HG03060 (cell line): ENCODE results near the gene PSME2.

Source experiments
- ATAC-seq: cut with Tn5 transposase; IDR thresholded peaks from one replicate; pipeline ENCODE4 v1.9.1; 2021; ENCODE audit warnings: low read depth, moderate number of reproducible peaks; ENCODE audit not compliant: unreplicated experiment

Gene PSME2

DNA sequence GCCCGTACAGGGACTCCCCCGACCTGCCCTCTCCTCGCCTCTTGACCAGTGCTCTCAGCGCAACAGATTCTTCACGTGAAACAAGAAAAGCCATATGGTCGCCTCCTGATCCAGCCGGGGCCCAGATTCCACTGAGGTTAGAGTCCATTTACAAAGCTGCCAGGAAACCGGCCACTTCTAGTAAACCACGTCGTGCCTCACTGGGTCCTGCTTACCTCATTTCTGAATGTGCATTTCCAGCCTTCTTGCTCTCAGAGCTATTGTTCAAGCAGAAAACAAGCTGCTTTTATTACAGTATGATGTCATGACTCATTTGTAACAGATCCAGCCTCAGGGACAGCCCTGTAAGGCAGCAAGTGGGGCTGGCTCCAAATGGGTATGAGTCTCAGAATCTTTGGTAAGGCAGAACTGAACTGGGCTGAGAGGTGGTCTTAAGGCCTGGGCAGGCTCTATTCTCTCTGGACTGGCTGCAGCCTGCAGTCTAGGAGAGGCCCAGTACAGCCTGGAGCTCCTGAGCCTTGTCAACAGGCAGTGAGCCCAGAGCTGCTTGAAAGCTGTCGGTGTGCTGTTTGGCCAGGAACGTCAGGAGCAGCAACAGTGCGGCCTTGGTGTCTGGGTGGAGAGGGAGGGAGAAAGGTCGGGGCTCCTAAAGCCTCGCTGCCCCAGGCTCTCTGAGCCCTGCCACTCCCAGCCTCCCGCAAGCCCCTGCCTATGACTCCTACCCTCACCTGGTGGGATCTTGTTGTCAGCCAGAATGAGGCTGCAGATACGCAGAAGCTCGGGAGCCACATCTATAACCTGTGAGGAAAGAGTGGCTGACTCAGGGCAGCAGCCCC, 33.8 kb upstream of the PSME2 start:
- ATAC-seq: no peak

DNA sequence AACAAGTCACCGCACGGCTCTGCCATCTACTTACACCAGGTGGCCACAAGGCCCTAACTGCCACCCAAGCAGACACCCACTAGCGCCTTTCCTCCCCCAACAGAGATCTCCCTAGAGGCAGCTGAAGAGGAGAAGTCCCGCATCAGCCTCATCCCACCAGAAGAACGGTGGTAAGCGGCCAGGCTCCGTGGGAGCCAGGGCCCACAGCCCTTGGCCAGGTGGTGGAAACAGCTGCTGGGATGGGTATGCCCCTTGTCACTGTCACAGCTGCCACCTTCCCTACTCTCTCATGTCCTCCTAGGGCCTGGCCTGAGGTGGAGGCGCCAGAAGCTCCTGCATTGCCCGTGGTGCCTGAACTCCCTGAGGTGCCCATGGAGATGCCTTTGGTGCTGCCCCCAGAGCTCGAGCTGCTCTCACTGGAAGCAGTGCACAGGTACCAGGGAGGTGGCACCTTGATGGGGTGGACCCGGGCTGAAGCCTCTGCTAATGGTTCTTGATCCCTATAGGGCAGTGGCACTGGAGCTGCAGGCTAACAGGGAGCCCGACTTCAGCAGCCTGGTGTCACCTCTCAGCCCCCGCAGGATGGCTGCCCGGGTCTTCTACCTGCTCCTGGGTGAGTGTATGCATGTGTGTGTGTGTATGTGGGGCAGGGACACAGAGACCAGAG, 33.0 kb upstream of the PSME2 start:
- no peak for ATAC-seq

DNA sequence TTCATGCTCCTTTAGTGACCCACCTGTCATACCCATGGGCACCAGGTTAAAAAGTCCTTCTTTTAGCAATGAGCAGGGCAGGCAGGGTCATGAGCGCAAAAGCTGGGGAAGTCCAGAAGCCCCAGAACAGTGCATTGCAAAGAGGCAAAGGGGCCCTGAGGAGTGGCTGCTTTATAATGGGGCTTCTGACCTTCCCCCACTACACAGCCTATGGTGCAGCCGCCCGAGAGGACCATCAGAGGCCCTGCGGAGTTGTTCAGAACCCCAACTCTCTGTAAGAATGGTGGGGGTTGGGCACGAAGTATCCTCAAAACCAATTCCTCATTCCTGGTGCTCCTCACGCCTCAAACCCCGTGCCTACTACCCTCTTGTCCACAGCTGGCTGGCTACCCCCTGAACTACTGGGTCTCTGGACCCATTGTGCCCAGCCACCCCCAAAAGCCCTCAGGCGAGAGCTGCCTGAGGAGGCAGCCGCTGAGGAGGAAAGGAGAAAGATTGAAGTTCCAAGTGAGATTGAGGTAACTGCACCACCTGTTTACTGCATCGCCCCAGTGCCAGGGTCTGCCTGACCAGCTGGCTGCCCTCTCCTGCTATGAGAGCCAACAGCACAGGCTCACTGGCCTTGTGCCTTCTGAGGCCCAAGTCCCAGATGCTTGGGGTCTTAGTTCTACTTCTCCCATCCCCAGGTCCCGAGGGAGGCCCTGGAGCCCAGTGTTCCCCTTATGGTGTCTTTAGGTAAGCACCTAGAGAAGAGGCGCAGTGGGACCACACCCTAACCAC, 32.2 kb upstream of the PSME2 start:
- ATAC-seq: no peak

- no peak for ATAC-seq
Observed at GRCh38 chr14:24177891-24178290, 31.5 kb upstream of the PSME2 start.

DNA sequence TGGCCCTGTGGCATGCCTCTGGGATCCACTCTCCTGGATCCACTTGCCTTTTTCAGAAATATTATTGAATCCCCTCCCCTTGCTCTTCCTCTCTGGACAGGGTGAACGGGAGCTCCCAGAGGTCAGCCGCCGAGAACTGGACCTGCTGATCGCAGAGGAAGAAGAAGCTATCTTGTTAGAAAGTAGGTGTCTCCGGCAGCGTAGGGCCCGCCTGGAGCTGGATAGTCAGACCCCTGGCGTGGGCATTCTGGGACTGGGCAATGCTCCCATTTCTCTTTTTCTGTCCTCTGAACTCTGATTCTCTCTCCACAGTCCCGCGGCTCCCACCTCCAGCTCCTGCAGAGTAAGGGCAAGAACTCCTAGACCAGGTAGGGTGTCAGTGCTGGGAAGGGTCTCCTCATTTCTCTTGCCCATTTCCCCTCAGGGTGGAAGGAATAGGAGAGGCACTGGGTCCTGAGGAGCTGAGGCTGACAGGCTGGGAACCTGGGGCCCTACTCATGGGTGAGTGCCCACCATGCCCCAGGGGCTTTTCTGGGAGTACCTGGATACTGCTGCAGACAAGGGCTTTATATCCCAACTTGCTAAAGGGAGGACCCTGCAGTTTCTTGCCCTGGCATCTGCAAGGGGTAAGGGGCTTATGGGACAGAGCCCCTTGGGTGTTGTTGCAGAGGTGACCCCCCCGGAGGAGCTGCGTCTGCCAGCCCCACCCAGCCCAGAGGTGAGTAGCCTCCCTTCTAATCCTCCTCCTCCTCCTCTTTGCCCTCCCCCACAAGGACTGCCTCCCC, 30.8 kb upstream of the PSME2 start:
- ATAC-seq: no peak

GRCh38 chr14:24176599-24176998, 30.2 kb upstream of the PSME2 start:
- no peak for ATAC-seq

DNA sequence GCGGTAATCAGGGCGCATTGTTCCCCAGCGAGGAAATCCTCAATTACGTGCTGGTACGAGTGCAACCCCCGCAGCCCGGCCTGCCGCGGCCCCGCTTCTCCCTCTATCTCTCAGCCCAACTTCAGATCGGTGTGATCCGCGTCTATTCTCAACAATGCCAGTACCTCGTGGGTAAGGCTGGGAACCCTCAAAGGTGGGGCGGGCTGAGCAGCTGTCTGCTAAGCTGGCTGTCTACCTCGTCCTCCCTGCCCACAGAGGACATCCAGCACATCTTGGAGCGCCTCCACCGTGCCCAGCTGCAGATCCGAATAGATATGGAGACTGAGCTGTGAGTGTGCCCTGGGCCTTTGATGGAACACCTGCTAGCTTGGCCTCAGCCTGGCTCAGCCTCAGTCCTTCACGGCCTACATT, 26.5 kb upstream of the PSME2 start:
- ATAC-seq: no peak

DNA sequence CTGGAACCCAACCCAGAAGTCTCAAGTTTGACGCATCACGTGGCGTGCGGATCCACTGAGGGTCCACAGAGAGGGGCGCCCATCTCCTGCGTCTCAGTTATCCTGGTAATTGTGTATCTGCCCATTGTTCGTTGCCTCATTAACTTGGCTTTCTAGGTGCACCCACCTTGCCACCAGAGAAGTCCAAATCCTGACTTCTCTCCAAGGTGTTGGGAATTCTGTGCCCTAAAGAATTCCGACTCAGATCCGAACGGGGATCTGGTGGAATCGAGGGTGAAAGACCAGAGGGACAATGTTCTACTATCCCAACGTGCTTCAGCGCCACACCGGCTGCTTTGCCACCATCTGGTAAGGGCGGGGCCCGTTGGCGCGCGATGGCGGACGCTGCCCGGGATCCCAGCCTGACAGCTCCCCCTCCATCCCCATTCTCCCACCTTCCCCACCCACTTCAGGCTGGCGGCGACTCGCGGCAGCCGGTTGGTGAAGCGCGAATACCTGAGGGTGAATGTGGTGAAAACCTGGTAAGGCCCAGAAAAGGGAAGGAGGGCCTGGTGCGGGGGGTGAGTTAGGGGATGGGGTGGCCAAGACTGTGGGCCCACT, 26.0 kb upstream of the PSME2 start:
- ATAC-seq: no peak

GRCh38 chr14:24171422-24172260, 25.2 kb upstream of the PSME2 start, which contains the start of gene REC8:
Gene REC8 (plus strand): TSS chr14:24172080. CDS start chr14:24172553, 473 bp downstream.
- ATAC-seq: peak; percentile 37

DNA sequence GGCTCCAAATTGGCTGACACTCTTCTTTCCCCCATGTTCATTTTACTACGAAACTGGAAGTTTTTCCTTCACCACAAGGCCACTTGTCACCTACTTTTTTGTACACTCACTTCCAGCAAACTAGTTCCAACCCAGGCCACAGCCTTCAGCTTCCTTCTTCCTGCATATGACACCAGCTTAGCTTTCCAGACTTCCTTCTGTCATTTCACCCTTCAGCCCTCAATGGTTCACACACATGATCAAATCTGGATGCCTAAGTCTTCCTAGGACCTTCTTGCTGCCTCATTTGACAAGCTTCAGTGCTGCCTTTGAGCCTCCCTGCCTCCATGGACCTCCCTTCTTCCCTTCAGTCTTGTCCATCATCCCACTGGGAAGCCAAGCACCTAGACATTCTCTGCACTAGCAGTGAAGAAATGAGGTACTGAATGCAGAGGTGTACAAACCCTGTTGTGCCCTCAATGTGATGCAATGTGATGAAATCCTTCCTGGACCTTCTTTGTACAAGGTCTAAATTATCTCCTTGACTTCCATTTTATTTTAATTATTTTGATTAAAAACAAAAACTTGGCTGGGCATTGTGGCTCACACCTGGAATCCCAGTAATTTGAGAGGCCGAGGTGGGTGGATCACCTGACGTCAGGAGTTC, 21.2 kb upstream of the PSME2 start:
- no peak for ATAC-seq

DNA sequence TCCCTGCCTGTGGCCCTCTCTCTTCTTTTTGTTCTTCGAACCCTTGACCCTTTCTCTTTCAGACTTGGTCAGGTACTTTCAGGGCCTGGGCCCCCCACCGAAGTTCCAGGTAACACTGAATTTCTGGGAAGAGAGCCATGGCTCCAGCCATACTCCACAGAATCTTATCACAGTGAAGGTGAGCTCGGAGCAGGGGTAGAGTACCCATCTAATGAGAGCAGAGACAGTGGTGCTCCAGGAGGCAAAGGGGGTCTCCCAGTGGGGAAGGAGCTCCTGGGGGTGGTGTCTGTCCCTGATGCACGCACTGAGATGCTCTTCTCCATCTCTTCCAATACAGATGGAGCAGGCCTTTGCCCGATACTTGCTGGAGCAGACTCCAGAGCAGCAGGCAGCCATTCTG, 19.4 kb upstream of the PSME2 start:
- ATAC-seq: no peak

DNA sequence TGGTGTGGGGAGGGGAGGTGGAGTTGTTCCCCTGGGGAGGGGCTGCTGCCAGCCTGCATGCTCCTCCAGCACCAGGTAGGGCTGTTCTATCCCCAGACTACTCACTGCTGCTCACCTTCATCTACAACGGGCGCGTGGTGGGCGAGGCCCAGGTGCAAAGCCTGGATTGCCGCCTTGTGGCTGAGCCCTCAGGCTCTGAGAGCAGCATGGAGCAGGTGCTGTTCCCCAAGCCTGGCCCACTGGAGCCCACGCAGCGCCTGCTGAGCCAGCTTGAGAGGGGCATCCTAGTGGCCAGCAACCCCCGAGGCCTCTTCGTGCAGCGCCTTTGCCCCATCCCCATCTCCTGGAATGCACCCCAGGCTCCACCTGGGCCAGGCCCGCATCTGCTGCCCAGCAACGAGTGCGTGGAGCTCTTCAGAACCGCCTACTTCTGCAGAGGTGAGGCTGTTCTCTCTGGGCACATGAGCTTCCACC, 18.1 kb upstream of the PSME2 start:
- ATAC-seq: no peak

- no peak for ATAC-seq
Observed at GRCh38 chr14:24162093-24162492, 15.7 kb upstream of the PSME2 start.

GRCh38 chr14:24160850-24161804, 14.7 kb upstream of the PSME2 start, which contains the start of gene IRF9:
Gene IRF9 (plus strand): TSS chr14:24161265. CDS start chr14:24162145, 880 bp downstream.
- ATAC-seq: peak; percentile 59

DNA sequence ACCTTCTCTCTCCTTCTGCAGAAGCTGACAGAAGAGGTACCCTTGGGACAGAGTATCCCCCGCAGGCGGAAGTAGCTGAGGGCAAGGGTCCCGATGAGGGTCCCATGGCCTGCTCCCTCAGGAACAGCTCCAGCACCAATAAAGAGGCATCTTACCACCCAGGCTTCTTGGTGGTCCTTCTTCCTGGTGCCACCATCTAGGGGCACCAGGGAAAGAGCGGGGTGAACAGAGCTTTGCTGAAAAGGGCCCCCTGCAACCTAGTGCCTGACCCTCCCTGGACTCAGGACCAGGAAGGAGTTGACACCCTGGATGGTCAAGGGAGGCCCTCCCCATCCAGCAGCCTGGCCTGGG, 14.1 kb upstream of the PSME2 start:
- ATAC-seq: no peak

DNA sequence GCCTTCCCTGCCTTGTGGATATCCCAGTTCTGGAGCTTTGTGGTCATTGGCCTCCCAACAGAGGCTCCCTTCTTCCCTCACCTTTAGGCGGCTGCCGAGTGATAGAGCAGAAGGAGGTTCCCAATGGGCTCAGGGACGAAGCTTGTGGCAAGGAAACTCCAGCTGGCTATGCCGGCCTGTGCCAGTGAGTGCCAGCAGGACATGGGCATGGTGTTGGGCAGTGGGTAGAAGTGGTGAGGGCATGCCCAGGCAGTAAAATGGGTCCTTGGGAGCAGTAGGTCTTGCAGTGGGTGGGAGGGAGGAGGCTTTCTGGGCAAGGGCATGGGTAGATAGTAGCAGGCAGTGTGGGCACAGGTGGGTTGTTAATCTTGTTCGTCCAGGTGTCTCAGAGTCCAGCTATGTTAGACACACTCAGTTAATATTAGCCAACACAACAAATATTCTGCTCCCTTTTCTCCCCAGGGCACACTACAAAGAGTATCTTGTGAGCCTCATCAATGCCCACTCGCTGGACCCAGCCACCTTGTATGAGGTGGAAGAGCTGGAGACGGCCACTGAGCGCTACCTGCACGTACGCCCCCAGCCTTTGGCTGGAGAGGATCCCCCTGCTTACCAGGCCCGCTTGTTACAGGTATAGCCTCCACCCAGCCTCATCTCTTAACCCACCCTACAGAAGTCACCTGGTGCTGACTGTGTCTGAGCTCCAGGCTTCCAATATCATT, 13.5 kb upstream of the PSME2 start:
- ATAC-seq: no peak

DNA sequence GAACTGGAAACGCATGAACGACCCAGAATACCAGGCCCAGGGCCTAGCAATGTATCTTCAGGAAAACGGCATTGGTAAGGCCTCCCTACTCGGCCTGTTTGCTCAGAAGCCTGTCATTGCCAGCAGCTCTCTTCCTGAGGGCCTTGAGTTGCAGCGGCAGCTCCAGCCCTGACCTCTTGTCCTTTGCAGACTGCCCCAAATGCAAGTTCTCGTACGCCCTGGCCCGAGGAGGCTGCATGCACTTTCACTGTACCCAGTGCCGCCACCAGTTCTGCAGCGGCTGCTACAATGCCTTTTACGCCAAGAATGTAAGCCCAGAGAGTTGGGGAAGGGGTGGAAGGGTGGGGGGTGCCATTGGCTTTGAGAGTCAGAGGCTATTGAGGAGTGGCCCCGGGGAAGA, 10.9 kb upstream of the PSME2 start:
- ATAC-seq: no peak
